GM12801 (cell line): ENCODE results near the gene MPIG6B.

Source experiments
- TF ChIP-seq, protein P1 (sequence below): IDR thresholded peaks from one replicate; pipeline ENCODE4 v1.5.1; 2011; ENCODE audit warnings: control low read depth; ENCODE audit not compliant: insufficient read length; ENCODE audit errors: extremely low read depth

MPIG6B gene

DNA sequence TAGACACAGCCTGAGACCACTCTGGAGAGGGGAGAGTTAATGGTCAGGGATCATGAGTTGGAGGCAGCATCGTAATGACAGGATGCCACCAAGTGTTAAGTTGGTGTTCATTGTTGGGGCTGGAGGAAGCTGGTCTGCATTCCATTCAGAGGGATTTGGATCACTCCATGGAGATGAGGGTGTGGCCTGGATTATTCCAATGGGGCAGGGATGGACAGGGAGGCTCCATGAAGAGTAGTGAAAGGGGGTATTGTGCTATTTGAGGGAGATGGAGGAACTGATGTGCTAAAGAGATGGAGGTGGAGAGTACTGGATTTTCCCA lies 40.4 kb downstream of the MPIG6B start:
- TF ChIP-seq, protein P1, sequence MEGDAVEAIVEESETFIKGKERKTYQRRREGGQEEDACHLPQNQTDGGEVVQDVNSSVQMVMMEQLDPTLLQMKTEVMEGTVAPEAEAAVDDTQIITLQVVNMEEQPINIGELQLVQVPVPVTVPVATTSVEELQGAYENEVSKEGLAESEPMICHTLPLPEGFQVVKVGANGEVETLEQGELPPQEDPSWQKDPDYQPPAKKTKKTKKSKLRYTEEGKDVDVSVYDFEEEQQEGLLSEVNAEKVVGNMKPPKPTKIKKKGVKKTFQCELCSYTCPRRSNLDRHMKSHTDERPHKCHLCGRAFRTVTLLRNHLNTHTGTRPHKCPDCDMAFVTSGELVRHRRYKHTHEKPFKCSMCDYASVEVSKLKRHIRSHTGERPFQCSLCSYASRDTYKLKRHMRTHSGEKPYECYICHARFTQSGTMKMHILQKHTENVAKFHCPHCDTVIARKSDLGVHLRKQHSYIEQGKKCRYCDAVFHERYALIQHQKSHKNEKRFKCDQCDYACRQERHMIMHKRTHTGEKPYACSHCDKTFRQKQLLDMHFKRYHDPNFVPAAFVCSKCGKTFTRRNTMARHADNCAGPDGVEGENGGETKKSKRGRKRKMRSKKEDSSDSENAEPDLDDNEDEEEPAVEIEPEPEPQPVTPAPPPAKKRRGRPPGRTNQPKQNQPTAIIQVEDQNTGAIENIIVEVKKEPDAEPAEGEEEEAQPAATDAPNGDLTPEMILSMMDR: no peak

DNA sequence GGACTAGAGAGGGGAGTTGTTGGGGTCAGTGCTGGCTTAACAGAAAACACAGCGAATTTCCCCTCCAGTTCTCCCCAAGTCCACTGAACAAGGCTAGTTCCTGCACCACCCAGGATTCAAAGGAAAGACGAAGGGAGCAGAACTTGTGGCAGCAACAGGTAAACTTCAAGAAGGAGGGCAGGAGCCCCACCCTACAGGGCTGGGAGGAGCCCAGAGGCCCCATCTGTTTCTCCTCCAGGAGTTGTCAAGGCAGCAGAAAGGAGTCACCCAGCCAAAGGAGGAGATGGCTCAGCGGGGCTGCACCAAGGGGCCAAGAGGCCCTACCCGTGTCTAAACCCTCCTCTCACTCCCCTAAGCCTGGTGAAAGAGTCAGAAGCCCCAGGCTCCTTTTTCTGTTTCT lies 41.0 kb downstream of the MPIG6B start:
- TF ChIP-seq, protein P1: no peak

- TF ChIP-seq, protein P1: no peak
Measured at GRCh38 chr6:31765559-31765909, 42.4 kb downstream of the MPIG6B start.

GRCh38 chr6:31765910-31766794 lies 43.0 kb downstream of the MPIG6B start:
- TF ChIP-seq, protein P1: no peak

DNA sequence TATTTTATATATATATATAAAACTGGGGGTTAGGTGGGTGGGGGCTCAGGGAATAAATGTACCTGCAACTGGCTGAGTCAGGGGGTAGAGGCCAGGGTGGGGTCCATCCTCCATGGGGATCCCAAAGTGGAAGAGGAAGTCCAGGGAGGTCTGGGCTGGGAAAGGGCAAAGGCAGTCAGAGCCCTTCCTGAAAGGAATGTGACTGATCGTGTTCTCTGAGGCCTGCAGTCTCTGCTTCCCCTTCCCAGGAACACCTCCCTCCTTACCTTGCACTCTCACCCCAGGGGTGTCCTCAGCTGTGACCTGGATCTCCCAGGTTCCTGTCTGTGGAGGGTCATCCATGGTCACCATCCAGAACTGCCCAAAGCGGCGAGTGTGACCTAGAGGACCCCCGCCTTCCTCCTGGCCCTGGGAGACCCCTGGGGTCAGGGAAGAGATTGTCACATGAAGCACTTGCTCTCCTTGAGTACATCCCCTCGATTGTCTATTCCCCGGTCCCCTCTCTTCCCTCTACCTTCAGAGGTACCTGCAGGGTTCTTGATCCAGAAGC lies 44.0 kb downstream of the MPIG6B start:
- TF ChIP-seq, protein P1: no peak

DNA sequence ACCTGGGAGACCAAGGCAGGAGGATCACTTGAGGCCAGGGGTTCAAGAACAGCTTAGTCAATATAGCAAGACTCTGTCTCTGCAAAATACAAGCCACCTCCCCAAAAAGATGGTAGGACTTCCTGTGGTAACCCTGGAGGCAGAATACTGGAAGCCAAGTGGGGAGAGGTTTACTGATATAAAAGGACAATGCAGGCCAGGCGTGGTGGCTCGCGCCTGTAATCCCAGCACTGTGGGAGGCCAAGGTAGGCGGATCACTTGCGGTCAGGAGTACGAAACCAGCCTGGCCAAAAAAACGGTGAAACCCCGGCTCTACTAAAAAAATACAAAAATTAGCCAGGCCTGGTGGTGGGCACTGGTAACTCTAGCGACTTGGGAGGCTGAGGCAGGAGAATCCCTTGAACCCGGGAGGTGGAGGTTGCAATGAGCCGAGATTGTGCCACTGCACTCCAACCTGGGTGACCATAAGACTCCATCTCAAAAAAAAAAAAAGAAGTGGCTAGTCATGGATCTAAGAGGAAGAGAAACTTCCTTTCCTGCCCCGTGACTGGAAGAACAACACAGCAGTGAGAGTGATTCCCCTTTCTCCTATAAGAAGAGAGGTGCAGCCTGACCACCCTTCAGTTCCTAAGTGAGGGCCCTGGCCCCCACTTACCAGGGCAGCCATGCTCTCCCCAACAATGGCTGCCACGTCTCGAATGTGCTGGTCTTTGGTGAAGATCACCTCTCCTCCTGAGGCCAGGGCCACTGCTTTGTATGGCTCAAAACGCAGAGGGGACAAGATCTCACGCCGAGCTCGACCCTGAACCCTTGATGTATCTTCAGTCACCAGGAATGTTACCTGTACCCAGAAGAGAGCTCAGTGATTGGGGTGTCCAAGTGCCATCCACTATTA lies 45.4 kb downstream of the MPIG6B start:
- TF ChIP-seq, protein P1: no peak

DNA sequence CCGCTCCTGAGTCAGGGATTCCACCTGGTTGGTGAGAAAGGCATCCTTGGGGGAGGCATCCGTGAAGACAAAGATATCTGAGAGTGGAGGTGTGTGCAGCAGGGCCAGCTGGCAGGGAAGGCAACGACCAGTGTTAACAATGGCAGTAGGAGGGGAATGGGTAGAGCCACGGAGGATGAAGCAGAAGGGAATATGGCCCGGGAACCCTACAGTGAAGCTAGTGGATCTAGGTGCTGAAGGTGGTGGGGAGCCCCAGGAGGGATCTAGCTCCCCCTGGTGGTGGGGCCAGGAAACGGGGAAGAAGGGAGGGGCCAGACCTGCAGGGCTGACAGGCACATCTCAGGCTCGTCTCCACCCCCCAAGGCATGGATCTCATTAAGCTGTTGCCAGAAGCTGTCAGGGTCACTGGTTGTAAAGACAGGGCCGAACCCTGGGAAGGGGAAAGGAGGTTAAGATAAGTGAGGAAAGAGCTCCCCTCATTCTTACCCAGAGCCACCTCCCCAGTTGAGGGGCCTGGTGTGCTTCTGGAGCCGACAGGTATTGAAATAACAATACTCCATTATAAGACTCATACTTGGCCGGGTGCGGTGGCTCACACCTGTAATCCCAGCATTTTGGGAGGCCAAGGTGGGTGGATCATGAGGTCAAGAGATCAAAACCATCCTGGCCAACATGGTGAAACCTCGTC lies 46.7 kb downstream of the MPIG6B start:
- TF ChIP-seq, protein P1: no peak
